Endometrial microvascular endothelial cells (primary cell): ENCODE measurements around the gene ATP2B2. TPM values are rescaled to one million over a fixed set of nuclear protein-coding genes. Genes with fewer than 3 reads are reported as not detected.

Experiments used
- in situ Hi-C: cut with HindIII; loops from 2 replicates; pipeline ENCODE4 v1.10.0; 2017; ENCODE audit warnings: low sequenced_read_pairs, low pct_unique_long_range_greater_than_20kb; ENCODE audit errors: inconsistent ontology term
- total RNA-seq: library from RNA; depleted of rRNA; stranded (reverse); fragments of >200 nt; gene quantifications from one replicate; pipeline ENCODE4 v1.2.3, GENCODE V29; 2015; ENCODE audit errors: inconsistent ontology term

Gene ATP2B2
- total RNA-seq, 1 donor from 2014 or later = not detected

DNA sequence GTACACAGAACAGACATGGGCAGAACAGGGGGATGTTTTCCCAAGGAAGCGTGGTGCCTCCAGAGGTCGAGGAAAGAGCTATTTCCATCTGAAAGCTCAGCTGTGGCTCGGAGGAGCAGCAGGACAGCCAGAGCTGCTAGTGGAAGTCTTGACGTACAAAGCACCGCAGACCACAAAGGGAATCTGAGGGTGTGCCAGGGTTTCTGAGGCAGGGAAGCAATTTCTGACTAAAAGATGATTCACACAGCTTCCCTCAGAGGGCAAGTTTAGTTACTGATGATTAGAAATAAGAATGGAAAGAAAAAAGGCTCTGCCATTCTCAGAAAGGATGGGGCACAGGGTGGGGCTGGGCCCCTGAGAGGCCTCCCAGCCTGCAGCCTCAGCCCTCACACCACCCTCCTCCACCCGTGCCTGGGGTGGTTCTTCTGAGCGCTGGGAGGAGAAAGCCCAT lies 138.7 kb downstream of the ATP2B2 start:
- in situ Hi-C loops = no loop called here

DNA sequence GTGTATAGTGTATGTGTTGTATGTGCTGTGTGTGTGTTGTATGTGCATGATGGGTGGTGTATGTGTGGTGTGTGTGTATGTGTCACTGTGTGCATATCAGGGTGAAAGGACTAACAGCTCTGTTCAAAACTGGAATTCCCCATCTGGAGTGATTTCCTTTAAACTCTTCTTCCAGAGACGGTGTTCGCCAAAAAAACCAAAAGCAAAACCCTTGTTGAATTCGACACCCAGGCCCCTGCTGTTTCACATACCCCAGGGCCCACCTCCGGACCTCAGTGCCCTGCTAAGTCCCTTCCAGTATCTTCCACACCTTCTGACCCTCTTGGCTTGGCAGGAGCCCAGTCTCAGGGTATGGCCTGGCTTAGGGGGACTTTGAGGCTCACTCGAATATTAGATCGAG lies 139.6 kb downstream of the ATP2B2 start:
- in situ Hi-C loops = no loop called here

DNA sequence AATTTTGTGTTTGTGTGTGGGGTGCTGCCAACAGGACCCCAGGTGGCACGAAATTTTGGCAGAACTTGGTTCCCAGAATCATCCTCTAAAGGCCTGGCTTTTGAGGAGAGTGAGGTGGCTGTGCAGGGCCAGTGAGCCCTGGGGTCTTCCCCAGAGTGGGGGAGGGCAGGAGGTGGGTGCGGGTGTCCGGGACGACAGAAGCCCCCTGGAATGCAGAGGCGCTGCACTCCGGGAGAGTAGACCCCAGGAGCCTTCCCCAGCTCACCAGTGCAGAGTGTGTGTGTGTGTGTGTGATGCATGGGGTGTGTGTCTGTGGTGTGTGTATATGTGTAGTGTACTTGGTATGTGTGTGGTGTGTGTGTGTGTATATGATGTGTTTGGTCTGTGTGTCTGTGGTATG lies 140.1 kb downstream of the ATP2B2 start:
- in situ Hi-C loops = no loop called here

DNA sequence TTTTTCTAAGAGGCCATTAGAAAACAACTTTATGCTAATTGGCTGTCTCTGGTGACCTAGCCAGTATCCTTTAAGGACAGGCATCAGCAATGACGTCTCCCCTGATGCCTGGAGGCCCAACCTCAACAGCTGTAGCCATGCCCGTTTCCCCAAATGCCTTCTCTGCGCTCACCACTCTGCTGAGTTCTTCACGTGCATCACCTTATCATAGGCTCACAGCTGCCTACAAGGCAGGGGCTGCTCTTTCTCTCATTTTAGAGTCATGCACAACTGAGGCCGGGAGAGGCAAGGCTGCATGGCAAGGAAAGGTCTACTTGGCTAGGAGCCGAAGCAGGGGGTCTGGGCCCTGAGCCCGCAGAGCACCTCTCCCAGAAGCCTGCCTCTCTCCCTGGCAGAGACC lies 140.6 kb downstream of the ATP2B2 start:
- in situ Hi-C loops = no loop called here

DNA sequence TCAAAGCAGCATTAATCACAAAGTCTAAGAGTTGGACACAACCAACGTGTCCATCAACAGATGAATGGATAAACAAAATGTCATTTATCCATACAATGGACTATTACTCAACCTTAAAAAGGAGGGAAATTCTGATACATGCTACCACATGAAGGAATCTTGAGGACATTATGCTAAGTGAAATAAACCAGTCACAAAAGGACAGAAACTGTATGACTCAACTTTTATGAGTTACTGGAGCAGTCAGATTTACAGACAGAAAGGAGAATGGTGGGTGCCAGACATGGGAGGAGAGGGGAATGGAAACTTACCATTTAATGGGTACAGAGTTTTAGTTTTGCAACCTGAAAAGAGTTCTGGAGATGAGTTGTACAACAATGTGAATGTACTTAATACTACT lies 141.5 kb downstream of the ATP2B2 start:
- in situ Hi-C loops = no loop called here

DNA sequence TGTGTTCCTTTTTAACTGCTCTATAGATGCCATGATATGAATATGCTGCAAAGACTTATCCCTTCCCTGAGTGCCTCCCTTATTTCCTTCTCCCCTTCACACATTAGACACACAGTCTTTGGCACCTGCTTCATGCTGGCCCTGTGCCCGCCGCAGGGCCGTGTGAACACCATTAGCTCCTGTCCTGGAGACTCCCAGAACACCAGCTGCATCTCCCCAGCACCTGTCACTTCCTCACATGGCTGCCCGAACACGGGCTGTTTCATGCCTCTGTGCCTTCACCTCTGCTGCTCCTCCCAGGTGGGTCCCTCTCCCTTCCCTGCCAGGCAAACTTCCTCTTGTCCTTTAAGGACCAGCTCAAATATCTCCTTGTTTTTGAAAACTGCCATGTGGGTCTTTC lies 144.0 kb downstream of the ATP2B2 start:
- in situ Hi-C loops = no loop called here

DNA sequence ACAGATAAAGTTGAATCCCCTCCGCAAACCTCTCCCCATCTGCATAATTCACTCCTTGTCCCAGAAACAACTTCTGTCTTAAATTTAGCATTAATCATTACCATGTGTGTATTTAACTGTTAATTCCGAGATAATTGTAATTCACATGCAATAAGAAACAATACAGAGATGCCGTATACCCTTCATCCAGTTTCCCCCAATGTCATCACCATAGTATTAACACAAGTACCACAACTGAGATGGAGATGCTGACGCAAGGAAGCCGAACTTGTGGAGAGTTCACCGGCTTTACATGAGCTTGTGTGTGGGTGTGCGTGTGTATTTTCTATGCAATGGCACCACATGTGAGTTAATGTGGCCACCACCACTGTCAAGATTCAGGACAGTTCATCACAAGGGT lies 144.9 kb downstream of the ATP2B2 start:
- in situ Hi-C loops = no loop called here

DNA sequence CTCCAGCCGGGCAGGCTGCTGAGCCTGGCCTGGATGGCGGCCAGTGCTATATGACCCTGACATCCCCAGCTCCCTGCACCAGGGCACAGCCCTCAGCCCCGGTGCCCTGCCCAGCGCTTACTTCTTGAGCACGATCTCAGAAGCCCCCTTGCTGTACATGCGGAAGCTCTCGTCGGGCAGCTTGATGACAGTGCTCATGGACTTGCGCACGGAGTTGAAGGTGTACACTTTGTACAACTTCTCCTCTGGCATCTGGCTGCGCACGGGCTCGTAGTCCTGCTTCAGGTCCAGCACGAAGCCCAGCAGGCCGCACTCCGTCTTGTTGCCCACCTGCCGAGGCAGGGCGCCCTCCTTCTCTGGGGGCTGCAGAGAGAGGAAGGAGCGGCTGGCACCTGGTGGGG lies 145.6 kb downstream of the ATP2B2 start:
- in situ Hi-C loops = no loop called here

DNA sequence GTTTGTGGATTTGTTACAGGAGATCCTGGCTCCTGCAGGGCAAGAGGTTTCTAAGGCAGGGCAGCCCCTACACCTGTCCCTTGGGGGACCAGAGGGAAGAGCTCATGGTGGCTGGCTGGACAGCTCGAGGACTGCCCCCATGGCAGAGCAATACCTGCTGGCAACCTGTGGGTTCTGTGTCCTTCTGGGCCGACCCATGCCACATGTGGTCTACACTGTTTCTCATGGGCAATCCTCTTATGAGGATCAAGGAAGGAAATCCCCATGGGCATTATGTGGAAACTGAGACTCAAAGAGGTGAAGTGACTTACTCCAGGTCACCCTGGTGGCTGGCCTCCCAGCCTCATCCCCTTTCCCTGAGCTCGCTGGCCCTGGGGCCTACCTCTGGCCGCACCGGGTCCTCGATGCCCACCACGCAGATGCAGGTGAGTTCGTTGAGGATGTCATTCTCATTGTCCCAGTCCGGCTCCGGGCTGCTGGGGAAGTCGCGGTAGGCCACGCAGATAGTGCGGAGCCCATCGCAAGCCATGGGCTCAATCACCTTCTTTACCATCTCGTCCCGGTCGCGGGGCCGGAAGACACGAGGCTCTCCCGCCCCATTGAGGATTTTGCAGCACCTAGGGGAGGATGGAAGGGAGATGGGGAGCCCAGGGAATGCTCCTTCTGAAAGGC lies 146.9 kb downstream of the ATP2B2 start:
- in situ Hi-C loops = no loop called here

DNA sequence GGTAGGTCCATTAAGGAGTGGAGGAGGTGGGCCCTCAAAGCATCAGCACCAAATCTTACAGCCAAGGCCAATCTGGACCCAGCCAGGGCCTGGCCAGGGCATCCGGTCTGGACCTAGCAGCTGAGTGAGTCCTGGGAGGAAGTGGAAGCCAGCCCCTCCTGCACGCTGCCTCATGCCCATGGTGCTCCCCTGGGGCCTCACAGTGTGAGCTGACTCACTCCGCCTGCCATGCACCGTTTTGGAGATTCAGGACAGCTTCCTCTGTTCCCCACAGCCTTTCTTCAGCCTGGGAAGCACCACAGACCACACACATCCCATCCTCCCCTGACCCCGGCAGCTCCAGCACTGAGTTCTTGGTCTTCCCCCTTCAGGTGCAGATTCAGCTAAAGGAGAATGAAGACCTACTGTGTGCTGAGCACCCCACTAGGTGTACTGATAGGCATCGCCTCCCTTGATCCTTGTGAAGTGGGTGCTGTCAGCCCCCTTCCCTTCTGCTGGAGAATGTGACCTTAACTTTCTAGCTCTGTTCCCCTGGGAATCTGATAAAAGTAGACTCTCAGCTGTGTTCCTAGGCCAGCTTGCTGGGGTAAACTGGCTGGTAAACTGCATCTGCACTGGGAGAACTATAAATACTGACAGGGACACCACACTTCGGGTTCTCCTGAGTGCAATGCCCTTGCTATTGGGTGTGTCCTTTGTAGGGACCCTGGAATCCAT lies 147.6 kb downstream of the ATP2B2 start:
- in situ Hi-C loops = no loop called here

DNA sequence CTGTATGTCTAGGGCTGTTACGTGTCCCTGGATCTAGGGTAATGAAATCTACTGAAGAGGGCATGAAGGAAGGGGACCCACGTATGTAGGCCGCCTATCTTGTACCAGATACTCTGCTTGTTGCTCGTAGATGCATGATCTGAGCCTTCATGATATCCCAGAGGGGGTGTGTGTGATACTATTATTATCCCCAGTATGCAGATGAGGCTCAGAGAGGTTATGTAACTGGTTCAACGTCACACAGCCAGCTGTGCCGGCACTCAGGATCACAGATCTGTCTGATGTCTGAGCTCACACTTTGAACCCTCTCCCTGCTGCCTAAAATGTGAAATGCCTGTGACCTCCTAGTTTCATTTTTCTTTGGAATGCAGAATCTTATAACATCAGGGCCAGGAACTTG lies 148.3 kb downstream of the ATP2B2 start:
- in situ Hi-C loops = no loop called here

DNA sequence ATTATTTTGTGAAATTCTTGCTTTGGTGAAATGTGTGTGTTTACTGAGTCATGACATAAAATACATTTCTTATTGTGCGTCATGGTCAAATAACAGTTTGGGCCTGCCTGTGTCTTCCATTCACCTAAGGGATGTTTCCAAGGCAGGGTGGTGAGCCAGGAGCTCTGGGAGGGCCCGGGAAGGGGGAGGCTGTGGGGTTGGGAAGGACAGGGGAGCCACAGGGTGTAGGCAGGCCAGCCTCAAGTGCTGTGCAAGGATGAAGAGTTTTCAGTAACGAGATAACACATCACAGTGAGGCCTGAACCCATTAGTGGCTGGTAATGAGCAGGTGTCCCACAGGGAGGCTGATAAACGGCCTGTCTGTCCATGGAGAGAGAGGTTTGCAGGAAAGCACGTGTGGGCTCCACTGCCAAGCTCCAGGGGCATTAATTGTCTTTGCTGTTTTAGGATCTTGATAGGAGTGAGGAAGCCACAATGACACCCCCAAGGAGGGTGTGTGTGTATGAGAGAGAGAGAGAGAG lies 148.9 kb downstream of the ATP2B2 start:
- in situ Hi-C loops = no loop called here

DNA sequence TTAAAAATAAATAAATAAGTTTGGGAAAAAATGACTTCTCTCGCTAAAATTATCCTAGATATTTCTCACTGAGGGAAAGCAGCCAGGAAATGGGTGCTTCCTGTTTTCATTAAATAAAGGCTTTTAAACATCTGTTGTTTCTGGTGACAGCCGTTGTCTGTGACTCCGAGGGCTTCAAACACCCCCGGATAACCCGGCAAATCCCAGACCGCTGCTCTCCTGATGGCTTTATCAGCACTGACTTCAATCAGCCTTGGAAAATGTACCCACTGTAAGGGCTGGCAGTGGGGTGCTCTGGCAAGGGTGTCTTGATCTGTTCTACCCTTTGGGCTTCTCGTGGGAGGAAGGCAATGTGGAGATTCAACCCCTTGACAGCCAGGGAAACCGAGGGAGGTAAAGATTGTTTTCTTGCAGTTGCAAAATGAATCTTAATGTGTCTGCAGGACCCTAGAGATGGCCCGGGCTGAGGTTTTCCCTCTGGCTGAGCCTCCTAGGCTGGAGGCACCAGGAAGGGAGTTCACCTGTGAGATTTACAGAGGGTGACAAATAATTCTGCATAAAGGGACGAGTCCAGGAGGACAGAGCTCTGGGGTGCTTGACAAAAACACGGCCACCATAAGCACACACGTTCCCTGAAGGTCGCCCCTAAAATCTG lies 150.9 kb downstream of the ATP2B2 start:
- in situ Hi-C loops = no loop called here

DNA sequence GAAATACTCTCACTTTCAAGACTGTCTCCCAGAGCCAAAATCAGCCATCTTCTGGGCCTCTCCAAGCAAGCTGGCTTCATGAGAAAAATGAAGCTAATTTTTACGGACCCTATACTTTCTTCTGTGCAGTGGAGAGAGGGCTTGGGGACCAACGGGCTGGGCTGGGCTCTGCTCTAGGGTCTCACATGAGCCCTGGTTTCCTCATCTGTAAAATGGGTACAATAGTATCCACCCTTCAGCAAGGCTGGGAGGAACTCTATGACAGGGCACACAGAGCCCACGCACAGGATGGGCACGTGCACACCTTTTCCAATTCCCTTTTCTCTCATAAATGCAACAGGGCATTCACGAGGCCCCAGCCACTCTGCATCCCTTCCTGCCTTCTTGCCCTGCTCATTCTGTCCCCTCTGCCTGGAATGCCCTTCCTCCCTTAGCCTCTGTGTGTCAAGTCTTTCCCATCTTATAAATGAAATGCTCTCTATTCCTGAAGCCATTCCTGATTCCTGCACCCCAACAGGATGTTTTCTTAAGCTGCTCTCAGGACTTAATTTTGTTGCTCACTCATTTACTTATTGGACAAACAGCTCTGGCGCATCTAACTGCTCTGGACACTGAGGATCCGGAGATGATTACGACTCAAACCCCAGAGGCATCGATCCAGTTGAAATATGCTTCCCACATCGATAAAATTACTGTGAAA lies 151.6 kb downstream of the ATP2B2 start:
- in situ Hi-C loops = no loop called here

DNA sequence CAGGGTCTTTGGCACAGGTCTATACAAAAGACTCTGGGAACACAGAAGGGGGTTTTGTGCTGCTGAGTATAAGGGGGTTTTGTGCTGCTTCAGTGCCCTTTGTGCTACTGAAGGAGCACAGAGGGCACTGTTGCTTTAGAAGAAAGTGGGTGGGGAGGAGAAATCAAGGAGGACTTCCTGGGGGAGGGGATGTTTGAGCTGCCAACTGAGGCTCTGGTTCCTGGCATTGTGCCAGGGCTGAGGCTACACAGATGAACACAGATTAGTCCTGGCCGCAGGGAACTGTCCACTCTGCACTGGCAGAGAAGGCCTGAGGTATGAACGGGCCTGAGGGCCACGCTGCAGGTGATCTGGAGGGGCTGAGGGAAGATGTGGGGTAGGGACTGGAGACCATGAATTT lies 152.2 kb downstream of the ATP2B2 start:
- in situ Hi-C loops = no loop called here

DNA sequence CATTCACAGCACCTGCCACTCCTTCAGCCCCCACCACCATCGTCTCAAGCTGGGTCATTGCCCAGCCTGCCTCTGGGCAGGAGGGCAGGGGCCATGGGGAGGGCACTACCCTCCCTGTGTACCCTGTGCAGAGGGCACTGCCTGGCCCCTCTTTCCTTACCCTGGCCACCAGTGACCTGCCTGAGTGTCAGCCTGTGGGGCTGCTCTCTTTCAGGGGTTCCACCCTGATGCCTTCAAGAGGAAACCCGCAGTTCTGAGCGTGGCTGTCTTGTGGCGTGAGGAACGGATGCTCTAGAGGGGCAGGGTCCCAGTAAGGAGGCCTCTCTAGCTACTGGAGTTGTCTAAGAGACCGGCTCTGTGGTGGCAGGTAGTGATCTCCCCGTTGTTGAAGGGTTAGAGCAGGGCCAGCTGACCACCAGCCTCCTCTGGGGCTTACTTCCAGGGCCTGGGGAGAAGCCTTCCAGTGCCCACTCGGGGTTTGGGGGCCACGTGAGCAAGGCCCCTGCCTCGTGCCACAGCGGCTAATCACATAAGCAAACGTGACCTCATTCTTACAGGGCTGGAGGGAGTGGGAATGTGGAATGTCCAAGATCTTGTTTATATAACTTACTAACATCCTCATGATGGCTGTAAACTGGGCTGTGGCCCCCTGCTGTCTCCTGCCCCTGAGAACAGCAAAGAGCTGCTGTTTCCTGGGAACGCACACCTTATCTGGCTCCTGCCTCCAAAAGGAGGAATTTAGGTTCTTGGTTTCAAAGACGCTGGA lies 153.1 kb downstream of the ATP2B2 start:
- in situ Hi-C loops = no loop called here

DNA sequence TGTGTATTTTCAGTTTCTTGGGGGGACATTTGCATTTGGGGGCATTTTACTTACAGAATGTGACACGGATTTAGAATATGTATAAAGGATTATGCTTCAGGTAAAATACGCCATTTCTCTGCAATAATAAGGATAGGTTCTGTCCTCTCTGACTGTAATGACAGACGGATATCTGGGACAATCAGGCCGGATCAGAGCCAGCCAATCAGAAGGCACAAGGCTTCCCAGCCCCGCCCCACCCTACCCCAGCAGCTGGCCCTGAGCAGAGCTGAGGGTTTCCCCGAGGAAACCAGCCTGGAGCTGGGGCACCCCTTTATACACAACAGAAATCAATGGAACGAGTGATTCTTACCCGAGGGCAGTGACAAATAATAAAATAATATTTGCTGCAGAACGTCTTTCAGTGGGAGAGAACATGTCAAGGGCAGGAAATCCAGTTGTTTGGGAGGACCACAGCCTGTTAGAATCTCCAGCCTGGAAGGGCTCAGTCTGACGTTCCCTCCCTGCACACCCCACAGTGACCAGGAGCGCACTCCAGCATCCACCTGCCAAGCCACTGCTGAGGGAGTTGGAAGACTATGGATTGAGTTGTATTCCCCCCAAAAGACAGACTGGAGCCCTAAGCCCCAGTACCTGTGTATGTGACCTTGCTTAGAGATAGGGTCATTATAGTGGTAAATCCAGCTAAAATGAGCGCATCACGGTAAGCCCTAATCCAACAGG lies 154.2 kb downstream of the ATP2B2 start:
- in situ Hi-C loops = no loop called here

DNA sequence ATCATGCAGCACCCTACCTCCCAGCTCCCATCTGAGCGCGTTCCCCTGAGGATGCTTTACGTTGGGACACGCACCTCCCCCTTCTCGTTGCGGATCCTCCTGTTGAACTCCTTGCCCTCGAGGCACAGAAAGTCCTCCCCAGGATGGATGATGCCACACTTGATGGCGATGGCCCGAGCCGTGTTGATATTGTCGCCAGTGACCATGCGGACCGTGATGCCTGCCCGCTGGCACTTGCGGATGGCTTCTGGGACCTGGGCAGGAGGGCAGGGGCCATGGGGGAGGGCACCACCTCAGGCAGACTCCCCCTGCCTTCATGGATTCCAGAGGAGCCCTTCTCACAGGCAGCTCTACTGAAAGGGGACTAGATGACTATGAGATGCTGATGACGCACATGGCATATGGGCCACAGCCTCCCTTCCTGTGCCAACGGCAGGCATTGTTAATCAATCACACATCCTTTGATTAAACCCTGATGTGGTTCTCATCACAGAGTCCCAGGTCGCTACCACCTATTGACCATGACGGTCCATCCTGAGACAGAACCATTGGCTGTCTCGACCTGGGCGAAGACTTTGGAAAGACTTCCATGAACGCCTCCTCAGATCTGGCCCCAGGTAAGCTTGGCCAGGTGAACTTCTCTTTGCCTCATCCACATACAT lies 154.9 kb downstream of the ATP2B2 start:
- in situ Hi-C loops = no loop called here
